ENCODE results near the gene PDE6G. TPM values are rescaled to one million over a fixed set of nuclear protein-coding genes. Genes with fewer than 3 reads are reported as not detected.

PDE6G gene
- total RNA-seq, 2 experiments from 2014 or later = 19.8 to 24.7 TPM

- peak; percentile 96 for DNase-seq
- Mint-ChIP-seq H3K4me1 (peaks cover 54% of the 10 kb centered on the region), H3K9me3 (no peaks in the 10 kb centered on the region), H3K36me3 (ENCODE audit: low read depth) (peaks cover 50% of the 10 kb centered on the region), H3K4me3 (peak within 1 kb of the TSS; percentile 88), H3K27me3 (no peaks in the 10 kb centered on the region), H3K27ac (peak within 1 kb of the TSS; percentile 93)
- POLR2A ChIA-PET = interaction anchor here (0.6 to 1.0 kb wide), 2 partner anchors 17 to 1387 kb away, joined by 3 to 8 read pairs; partner anchors contain the start of genes ARL16 and HGS
- CTCF ChIA-PET = interaction anchor here (0.6 to 2.4 kb wide), 2 partner anchors 17 to 35 kb away, joined by 3 to 12 read pairs; partner anchors contain the start of genes ARL16 and HGS
These were observed 10.2 kb upstream of the PDE6G start, which contains the start of the genes CCDC137 and OXLD1 for GRCh38 chr17:81666342-81667191. TSS of gene CCDC137 (plus strand) at chr17:81666737. CDS start at chr17:81666767, 30 bp downstream. TSS of gene OXLD1 (minus strand) at chr17:81666605. CDS start at chr17:81666577, 28 bp downstream.

- Mint-ChIP-seq H3K36me3 (ENCODE audit: low read depth) (peaks cover 44% of the 10 kb centered on the region), H3K27ac (peak overlapping the region; percentile 91), H3K9me3 (no peaks in the 10 kb centered on the region), H3K4me1 (peaks cover 54% of the 10 kb centered on the region), H3K27me3 (no peaks in the 10 kb centered on the region), H3K4me3 (peak overlapping the region; percentile 88)
- POLR2A ChIA-PET = interaction anchor here (1.0 kb wide), 1 partner anchor 18 kb away, joined by 3 read pairs; the partner anchor contains the start of genes ARL16 and HGS
- CTCF ChIA-PET = interaction anchor here (0.6 to 2.4 kb wide), 2 partner anchors 18 to 36 kb away, joined by 3 to 12 read pairs; partner anchors contain the start of genes ARL16 and HGS
- peak; percentile 34 for DNase-seq
These were observed 9.7 kb upstream of the PDE6G start for GRCh38 chr17:81666092-81666341.

GRCh38 chr17:81665205-81666091, 9.1 kb upstream of the PDE6G start:
- H3K36me3 Mint-ChIP-seq (ENCODE audit: low read depth) = peaks cover 43% of the 10 kb centered on the region
- peak overlapping the region; percentile 91 for H3K27ac Mint-ChIP-seq
- ChIA-PET CTCF (no interaction called here), POLR2A (no interaction called here)
- H3K4me1 Mint-ChIP-seq = peaks cover 54% of the 10 kb centered on the region
- H3K9me3 Mint-ChIP-seq = no peaks in the 10 kb centered on the region
- DNase-seq = peak; percentile 54
- H3K4me3 Mint-ChIP-seq = peak overlapping the region; percentile 88
- no peaks in the 10 kb centered on the region for H3K27me3 Mint-ChIP-seq

DNA sequence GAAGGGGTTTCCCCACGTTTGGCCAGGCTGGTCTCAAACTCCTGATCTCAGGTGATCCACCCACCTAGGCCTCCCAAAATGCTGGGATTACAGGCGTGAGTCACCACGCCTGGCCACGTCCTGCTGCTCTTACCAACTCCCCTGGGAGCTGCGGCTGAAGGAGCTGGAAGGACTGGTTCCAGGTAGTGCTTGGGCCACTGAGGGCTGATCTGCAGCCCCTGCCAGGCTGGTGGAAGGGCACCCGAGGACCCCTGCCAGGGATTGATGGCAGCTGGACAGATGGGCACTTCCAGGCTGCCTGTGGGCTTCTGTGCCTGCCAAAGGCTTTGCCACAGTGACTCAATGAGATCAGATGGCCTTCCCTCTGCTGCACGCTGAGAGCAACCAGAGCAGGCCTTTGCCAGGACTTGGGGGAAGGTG, 7.7 kb upstream of the PDE6G start:
- DNase-seq = no peak
- no peaks in the 10 kb centered on the region for H3K9me3 Mint-ChIP-seq
- H3K4me1 Mint-ChIP-seq = peaks cover 49% of the 10 kb centered on the region
- H3K27ac Mint-ChIP-seq = peak overlapping the region; percentile 99
- POLR2A ChIA-PET = no interaction called here
- peaks cover 38% of the 10 kb centered on the region for H3K36me3 Mint-ChIP-seq (ENCODE audit: low read depth)
- H3K4me3 Mint-ChIP-seq = no peak overlapping the region
- CTCF ChIA-PET = interaction anchor here (0.7 to 1.0 kb wide), 2 partner anchors 9 to 23 kb away, joined by 3 to 4 read pairs; no protein-coding TSS in a partner anchor
- H3K27me3 Mint-ChIP-seq = no peaks in the 10 kb centered on the region

- POLR2A ChIA-PET = no interaction called here
- CTCF ChIA-PET = interaction anchor here (0.6 to 0.9 kb wide), 2 partner anchors 14 to 61 kb away, joined by 3 read pairs; no protein-coding TSS in a partner anchor
- DNase-seq = no peak
- Mint-ChIP-seq H3K27ac (peak overlapping the region; percentile 99), H3K36me3 (ENCODE audit: low read depth) (peaks cover 24% of the 10 kb centered on the region), H3K9me3 (no peaks in the 10 kb centered on the region), H3K4me3 (no peak overlapping the region), H3K27me3 (no peaks in the 10 kb centered on the region), H3K4me1 (peaks cover 40% of the 10 kb centered on the region)
These were observed 5.7 kb upstream of the PDE6G start for GRCh38 chr17:81662002-81662401.

DNA sequence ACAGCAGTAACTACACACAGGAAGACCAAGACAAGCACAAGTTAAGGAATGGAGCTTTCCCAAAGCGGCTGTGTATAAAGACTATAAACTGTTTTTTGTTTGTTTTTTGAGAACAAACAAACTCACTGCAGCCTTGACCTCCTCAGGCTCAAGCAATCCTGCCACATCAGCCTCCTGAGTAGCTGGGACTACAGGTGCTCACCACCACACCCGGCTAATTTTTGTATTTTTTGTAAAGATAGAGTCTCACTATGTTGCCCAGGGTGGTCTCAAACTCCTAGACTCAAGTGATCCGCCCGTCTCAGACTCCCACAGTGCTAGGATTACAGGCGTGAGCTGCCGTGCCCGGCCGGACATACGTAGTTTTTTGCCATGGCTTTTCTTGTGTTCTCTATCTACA, 4.1 kb upstream of the PDE6G start:
- POLR2A ChIA-PET = no interaction called here
- CTCF ChIA-PET = interaction anchor here (1.1 to 1.4 kb wide), 3 partner anchors 10 to 299 kb away, joined by 3 to 5 read pairs (median 3); no protein-coding TSS in a partner anchor
- Mint-ChIP-seq H3K36me3 (ENCODE audit: low read depth) (peaks cover 15% of the 10 kb centered on the region), H3K9me3 (no peaks in the 10 kb centered on the region), H3K4me3 (no peak overlapping the region), H3K27ac (no peak overlapping the region), H3K27me3 (no peaks in the 10 kb centered on the region), H3K4me1 (peaks cover 38% of the 10 kb centered on the region)
- DNase-seq = no peak

GRCh38 chr17:81659038-81659437, 2.7 kb upstream of the PDE6G start:
- Mint-ChIP-seq H3K36me3 (ENCODE audit: low read depth) (peaks cover 2% of the 10 kb centered on the region), H3K4me1 (peaks cover 29% of the 10 kb centered on the region), H3K27ac (no peak overlapping the region), H3K27me3 (no peaks in the 10 kb centered on the region), H3K4me3 (no peak overlapping the region), H3K9me3 (no peaks in the 10 kb centered on the region)
- DNase-seq = no peak
- CTCF ChIA-PET = interaction anchor here (0.6 kb wide), 1 partner anchor 139 kb away, joined by 5 read pairs; no protein-coding TSS in a partner anchor
- POLR2A ChIA-PET = no interaction called here

GRCh38 chr17:81656835-81657234, 493 bp upstream of the PDE6G start:
- Mint-ChIP-seq H3K27ac (peak overlapping the region; percentile 85), H3K27me3 (no peaks in the 10 kb centered on the region), H3K36me3 (ENCODE audit: low read depth) (no peaks in the 10 kb centered on the region), H3K4me1 (peaks cover 33% of the 10 kb centered on the region), H3K4me3 (no peak overlapping the region), H3K9me3 (no peaks in the 10 kb centered on the region)
- CTCF ChIA-PET = interaction anchor here (2.5 kb wide), 1 partner anchor 10 kb away, joined by 11 read pairs; no protein-coding TSS in a partner anchor
- POLR2A ChIA-PET = interaction anchor here (0.6 kb wide), 1 partner anchor 21 kb away, joined by 5 read pairs; no protein-coding TSS in a partner anchor
- DNase-seq = peak; percentile 22

- Mint-ChIP-seq H3K9me3 (no peaks in the 10 kb centered on the region), H3K4me1 (peaks cover 35% of the 10 kb centered on the region), H3K27ac (no peak overlapping the region), H3K27me3 (no peaks in the 10 kb centered on the region), H3K4me3 (no peak overlapping the region), H3K36me3 (ENCODE audit: low read depth) (no peaks in the 10 kb centered on the region)
- CTCF ChIA-PET = interaction anchor here (2.5 kb wide), 1 partner anchor 8 kb away, joined by 11 read pairs; no protein-coding TSS in a partner anchor
- POLR2A ChIA-PET = no interaction called here
- DNase-seq = no peak
These were observed 794 bp downstream of the PDE6G start for GRCh38 chr17:81655378-81656117.

GRCh38 chr17:81652906-81653771, 3.2 kb downstream of the PDE6G start:
- H3K36me3 Mint-ChIP-seq (ENCODE audit: low read depth) = no peaks in the 10 kb centered on the region
- H3K9me3 Mint-ChIP-seq = peaks cover 3% of the 10 kb centered on the region
- peak overlapping the region; percentile 78 for H3K4me3 Mint-ChIP-seq
- DNase-seq = peak; percentile 44
- ChIA-PET CTCF (interaction anchor here (0.6 kb wide), 1 partner anchor 785 kb away, joined by 3 read pairs; no protein-coding TSS in a partner anchor), POLR2A (no interaction called here)
- H3K27ac Mint-ChIP-seq = peak overlapping the region; percentile 92
- peaks cover 35% of the 10 kb centered on the region for H3K4me1 Mint-ChIP-seq
- H3K27me3 Mint-ChIP-seq = peaks cover 13% of the 10 kb centered on the region

DNA sequence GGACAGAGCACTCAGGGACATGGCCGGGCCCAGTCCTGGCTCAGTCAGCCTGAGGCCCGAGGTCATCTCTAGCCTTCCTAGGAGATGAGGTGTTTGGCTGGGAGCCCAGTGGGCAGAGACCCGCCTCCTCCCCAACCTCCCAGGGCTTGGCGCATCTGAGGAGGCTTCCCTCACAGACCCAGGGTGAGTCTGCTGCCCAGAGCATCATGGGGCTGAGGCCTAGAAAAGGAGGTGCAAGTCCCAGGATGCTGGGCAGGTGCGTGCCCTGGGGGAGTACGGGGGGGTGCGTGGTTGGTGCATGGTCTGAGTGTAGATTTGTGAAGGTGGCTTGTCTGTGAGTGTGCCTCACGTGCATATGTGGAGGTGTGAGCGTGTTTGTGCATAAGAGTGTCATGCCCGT, 4.7 kb downstream of the PDE6G start:
- Mint-ChIP-seq H3K27ac (no peak overlapping the region), H3K36me3 (ENCODE audit: low read depth) (no peaks in the 10 kb centered on the region), H3K4me1 (peaks cover 27% of the 10 kb centered on the region), H3K9me3 (peaks cover 3% of the 10 kb centered on the region), H3K27me3 (peaks cover 25% of the 10 kb centered on the region), H3K4me3 (peak overlapping the region; percentile 3)
- CTCF ChIA-PET = interaction anchor here (1.9 kb wide), 1 partner anchor 9 kb away, joined by 5 read pairs; no protein-coding TSS in a partner anchor
- POLR2A ChIA-PET = no interaction called here
- DNase-seq = no peak
